GM21447 (cell line): ENCODE measurements around the gene TLE4.
"Not testable (repeated sequence)": the region's sequence is repeated elsewhere in the genome, so short reads cannot be mapped to it uniquely, and the experiment has no call there.

Source experiments
- ATAC-seq: cut with Tn5 transposase; IDR thresholded peaks from one replicate; pipeline ENCODE4 v1.9.1; 2021; ENCODE audit not compliant: unreplicated experiment

Gene TLE4

GRCh38 chr9:79709743-79710674, 138.2 kb downstream of the TLE4 start:
- ATAC-seq, result no peak

- no peak for ATAC-seq
Measured at GRCh38 chr9:79711874-79712273, 140.1 kb downstream of the TLE4 start.

- no peak for ATAC-seq
Measured at GRCh38 chr9:79719021-79719420, 147.3 kb downstream of the TLE4 start.

GRCh38 chr9:79719989-79720388, 148.2 kb downstream of the TLE4 start:
- ATAC-seq, result no peak

GRCh38 chr9:79731171-79731890, 159.6 kb downstream of the TLE4 start:
- ATAC-seq, result peak; percentile 77

GRCh38 chr9:79735023-79735779, 163.4 kb downstream of the TLE4 start:
- ATAC-seq, result no peak

- no peak for ATAC-seq
Measured at GRCh38 chr9:79736051-79736450, 164.3 kb downstream of the TLE4 start.

GRCh38 chr9:79741381-79741780, 169.6 kb downstream of the TLE4 start:
- ATAC-seq, result no peak

GRCh38 chr9:79742110-79742721, 170.5 kb downstream of the TLE4 start:
- no peak for ATAC-seq

- ATAC-seq, result no peak
Measured at GRCh38 chr9:79744521-79744920, 172.8 kb downstream of the TLE4 start.

- no peak for ATAC-seq
Measured at GRCh38 chr9:79745752-79746336, 174.1 kb downstream of the TLE4 start.

GRCh38 chr9:79751895-79752466, 180.2 kb downstream of the TLE4 start:
- not testable (repeated sequence) for ATAC-seq

- no peak for ATAC-seq
Measured at GRCh38 chr9:79756414-79756813, 184.6 kb downstream of the TLE4 start.

- no peak for ATAC-seq
Measured at GRCh38 chr9:79757074-79757473, 185.3 kb downstream of the TLE4 start.

GRCh38 chr9:79757881-79758669, 186.3 kb downstream of the TLE4 start:
- ATAC-seq, result no peak

- no peak for ATAC-seq
Measured at GRCh38 chr9:79759460-79759859, 187.7 kb downstream of the TLE4 start.

GRCh38 chr9:79762070-79762469, 190.3 kb downstream of the TLE4 start:
- no peak for ATAC-seq

GRCh38 chr9:79763671-79764285, 192.0 kb downstream of the TLE4 start:
- no peak for ATAC-seq

GRCh38 chr9:79764374-79764773, 192.6 kb downstream of the TLE4 start:
- no peak for ATAC-seq
